Gastrocnemius medialis (tissue), 4 donors: ENCODE data around the gene KRT3. TPM values are rescaled to one million over a fixed set of nuclear protein-coding genes. Genes with fewer than 3 reads are reported as not detected.
"Not testable (repeated sequence)": the region's sequence is repeated elsewhere in the genome, so short reads cannot be mapped to it uniquely, and the experiment has no call there.

Experiments
- ATAC-seq, 2 donors: fragments of 150-250 bp; one replicate each; pipeline ENCODE4 v1.9.1; 2016
- DNase-seq, 2 donors: peaks; one replicate each; pipeline ENCODE4 v3.0.0-alpha.2; 2019
- H3K27ac ChIP-seq, 4 donors: fragments of 200-600 bp; sonication (generic); 1 replicate in 1 of 4; 2 replicates in 3 of 4; pipeline ENCODE4 v1.5.1; 2016 to 2018; ENCODE audit warnings: mild to moderate bottlenecking in 2 of 4, moderate library complexity in 1 of 4
- H3K27me3 ChIP-seq, 3 donors: fragments of 200-600 bp; sonication (generic) in 2 of 3; 1 replicate in 1 of 3; 2 replicates in 2 of 3; pipeline versions ENCODE4 v1.5.1 to v1.6.0; 2016 to 2019; ENCODE audit warnings: mild to moderate bottlenecking in 1 of 3, moderate library complexity in 1 of 3
- H3K36me3 ChIP-seq, 2 donors: fragments of 200-600 bp; sonication (generic) in 1 of 2; one replicate each; pipeline ENCODE4 v1.5.1; 2017 to 2018
- H3K4me1 ChIP-seq, 2 donors: fragments of 200-600 bp; sonication (generic) in 1 of 2; one replicate each; pipeline ENCODE4 v1.5.1; 2016 to 2017; ENCODE audit warnings: mild to moderate bottlenecking in 2 of 2
- H3K4me3 ChIP-seq, 4 donors: fragments of 200-600 bp; sonication (generic) in 3 of 4; 1 replicate in 1 of 4; 2 replicates in 3 of 4; pipeline ENCODE4 v1.5.1; 2016 to 2019; ENCODE audit warnings: mild to moderate bottlenecking in 2 of 4
- H3K9me3 ChIP-seq, 3 donors: fragments of 200-600 bp; sonication (generic) in 2 of 3; 1 replicate in 1 of 3; 2 replicates in 2 of 3; pipeline ENCODE4 v1.5.1; 2016 to 2019
- POLR2A ChIP-seq, 2 donors: fragments of 450-650 bp; IDR thresholded peaks; one replicate each; pipeline ENCODE4 v1.6.1; 2017; ENCODE audit warnings: antibody characterized with exemption in 2 of 2, mild to moderate bottlenecking in 2 of 2, moderate library complexity in 2 of 2
- in situ Hi-C, 4 donors: fragments of 200-750 bp; cut with MboI; loops; one replicate each; pipeline versions ENCODE4 v1.15.0 to v1.8.0; 2017; ENCODE audit warnings: low sequenced_read_pairs in 4 of 4
- intact Hi-C: fragments of 100-400 bp; cut with DNase I; formaldehyde crosslinking; loops from one replicate; pipeline ENCODE4 v1.15.1; 2023; ENCODE audit warnings: low total_unique reads
- total RNA-seq, 4 donors: library from RNA; depleted of rRNA; stranded (reverse); fragments of >200 nt; gene quantifications; one replicate each; pipeline versions ENCODE4 v1.1.0 to v1.2.3, GENCODE V29; 2016
- TF ChIP-seq, protein P1 (sequence below), 5 experiments: fragments of 450-650 bp in 3 of 5; fragments of 200-600 bp in 2 of 5; sonication (generic) in 2 of 5; IDR thresholded peaks in 4 of 5; conservative IDR thresholded peaks in 1 of 5; 1 replicate in 4 of 5; 2 replicates in 1 of 5; pipeline ENCODE4 v1.5.1; 2016 to 2019; ENCODE audit warnings: antibody characterized with exemption in 5 of 5, mild to moderate bottlenecking in 3 of 5, moderate library complexity in 3 of 5

KRT3 gene
- total RNA-seq, 4 donors from 2014 or later = not detected

DNA sequence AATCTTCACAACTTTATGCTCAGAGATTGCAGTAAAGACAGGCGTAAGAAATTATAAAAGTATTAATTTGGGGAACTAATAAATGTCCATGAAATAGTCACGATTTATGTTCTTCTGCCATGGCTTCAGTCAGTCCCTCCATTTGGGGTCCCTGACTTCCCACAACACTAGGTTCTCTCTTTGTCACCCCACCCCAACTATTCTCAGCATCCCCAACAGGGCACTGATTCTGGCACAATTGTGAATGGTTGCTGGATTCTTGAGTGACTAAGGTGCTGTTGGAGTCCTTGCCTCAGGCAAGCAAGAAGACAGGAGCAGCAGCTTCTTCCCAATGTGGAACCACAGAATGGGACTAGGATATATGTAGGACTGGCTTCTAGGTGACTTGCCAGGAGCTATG, 34.1 kb downstream of the KRT3 start:
- Histone ChIP-seq H3K4me1 (no peaks in the 10 kb centered on the region), H3K27me3 (peaks cover 0 to 4% (median 0%) of the 10 kb centered on the region in 3 donors), H3K36me3 (no peaks in the 10 kb centered on the region), H3K9me3 (no peaks in the 10 kb centered on the region), H3K4me3 (no peak overlapping the region), H3K27ac (no peak overlapping the region)
- ATAC-seq = no peak
- in situ Hi-C loops = no loop called here
- intact Hi-C loops = no loop called here
- DNase-seq = no peak
- no peak for TF ChIP-seq POLR2A (IDR thresholded peaks at IDR 0.05)
- TF ChIP-seq, protein P1, sequence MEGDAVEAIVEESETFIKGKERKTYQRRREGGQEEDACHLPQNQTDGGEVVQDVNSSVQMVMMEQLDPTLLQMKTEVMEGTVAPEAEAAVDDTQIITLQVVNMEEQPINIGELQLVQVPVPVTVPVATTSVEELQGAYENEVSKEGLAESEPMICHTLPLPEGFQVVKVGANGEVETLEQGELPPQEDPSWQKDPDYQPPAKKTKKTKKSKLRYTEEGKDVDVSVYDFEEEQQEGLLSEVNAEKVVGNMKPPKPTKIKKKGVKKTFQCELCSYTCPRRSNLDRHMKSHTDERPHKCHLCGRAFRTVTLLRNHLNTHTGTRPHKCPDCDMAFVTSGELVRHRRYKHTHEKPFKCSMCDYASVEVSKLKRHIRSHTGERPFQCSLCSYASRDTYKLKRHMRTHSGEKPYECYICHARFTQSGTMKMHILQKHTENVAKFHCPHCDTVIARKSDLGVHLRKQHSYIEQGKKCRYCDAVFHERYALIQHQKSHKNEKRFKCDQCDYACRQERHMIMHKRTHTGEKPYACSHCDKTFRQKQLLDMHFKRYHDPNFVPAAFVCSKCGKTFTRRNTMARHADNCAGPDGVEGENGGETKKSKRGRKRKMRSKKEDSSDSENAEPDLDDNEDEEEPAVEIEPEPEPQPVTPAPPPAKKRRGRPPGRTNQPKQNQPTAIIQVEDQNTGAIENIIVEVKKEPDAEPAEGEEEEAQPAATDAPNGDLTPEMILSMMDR (IDR thresholded peaks at IDR 0.05 in 4 of 5, conservative IDR thresholded peaks at IDR 0.05 in 1 of 5) = no peak

DNA sequence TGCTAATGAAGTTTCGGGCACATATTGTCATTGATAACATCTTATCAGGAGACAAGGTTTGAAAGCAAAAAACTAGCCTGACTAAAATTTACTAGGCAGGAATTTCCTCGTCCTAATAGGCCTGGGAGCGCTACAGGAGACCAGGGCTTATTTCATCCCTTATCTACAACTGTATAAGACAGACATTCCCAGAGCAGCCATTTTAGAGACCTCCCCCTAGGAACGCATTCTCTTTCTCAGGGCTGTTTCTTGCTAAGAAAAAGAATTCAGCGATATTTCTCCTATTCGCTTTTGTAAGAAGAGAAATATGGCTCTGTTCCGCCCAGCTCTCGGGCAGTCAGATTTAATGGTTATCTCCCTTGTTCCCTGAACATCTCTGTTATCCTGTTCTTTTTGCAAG, 34.7 kb downstream of the KRT3 start:
- H3K36me3 ChIP-seq, H3K4me1 ChIP-seq, H3K4me3 ChIP-seq, H3K9me3 ChIP-seq, DNase-seq, ATAC-seq, H3K27me3 ChIP-seq, intact Hi-C loops, in situ Hi-C loops, H3K27ac ChIP-seq: not testable (repeated sequence)

DNA sequence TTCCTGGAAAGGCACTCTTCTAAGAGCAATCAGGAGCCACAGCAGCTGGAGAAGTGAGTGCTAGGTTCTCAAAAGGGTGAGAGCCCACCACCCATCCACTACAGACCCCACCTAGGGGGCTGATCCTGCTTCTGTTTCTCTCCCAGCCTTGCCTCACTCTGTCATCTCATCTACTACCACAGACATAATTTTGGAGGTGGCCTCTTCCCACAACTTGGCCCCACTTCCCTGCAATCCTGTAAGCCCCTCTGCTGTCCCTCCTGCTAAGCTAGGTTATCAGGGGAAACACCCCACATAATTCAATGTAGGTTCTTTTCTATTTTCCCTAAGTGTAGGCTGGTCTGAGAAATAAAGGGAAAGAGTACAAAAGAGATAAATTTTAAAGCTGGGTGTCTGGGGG, 35.3 kb downstream of the KRT3 start:
- no peak overlapping the region for H3K27ac ChIP-seq
- TF ChIP-seq, protein P1 (IDR thresholded peaks at IDR 0.05 in 4 of 5, conservative IDR thresholded peaks at IDR 0.05 in 1 of 5) = no peak
- no peak for TF ChIP-seq POLR2A (IDR thresholded peaks at IDR 0.05)
- no peaks in the 10 kb centered on the region for H3K4me1 ChIP-seq
- peaks cover 0 to 4% (median 0%) of the 10 kb centered on the region in 3 donors for H3K27me3 ChIP-seq
- intact Hi-C loops (no loop called here), in situ Hi-C loops (no loop called here)
- H3K9me3 ChIP-seq = no peaks in the 10 kb centered on the region
- no peak overlapping the region for H3K4me3 ChIP-seq
- no peaks in the 10 kb centered on the region for H3K36me3 ChIP-seq
- no peak for ATAC-seq
- DNase-seq = no peak

DNA sequence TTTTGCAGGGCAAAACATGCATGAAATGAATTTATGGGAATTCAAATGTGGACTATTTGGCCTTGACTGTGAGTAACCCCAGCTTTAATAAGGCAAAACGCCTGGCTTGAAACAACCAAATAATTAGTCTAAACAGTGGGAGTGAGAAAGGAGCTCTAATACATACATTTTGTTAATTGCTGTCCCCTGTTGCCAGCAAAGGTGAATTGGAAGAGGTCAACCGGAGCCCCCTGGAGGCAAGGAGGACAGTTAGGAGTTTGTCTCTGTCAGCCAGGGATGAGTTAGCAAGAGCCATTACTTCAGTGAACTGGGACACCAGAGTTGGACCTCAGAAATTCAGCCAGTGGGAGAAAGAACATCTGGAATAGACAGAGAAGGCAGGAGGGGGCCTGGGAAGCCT, 36.2 kb downstream of the KRT3 start:
- H3K36me3 ChIP-seq = no peaks in the 10 kb centered on the region
- H3K27ac ChIP-seq = no peak overlapping the region
- H3K4me3 ChIP-seq = no peak overlapping the region
- H3K27me3 ChIP-seq = peaks cover 0 to 4% (median 0%) of the 10 kb centered on the region in 3 donors
- DNase-seq (no peak), ATAC-seq (no peak)
- in situ Hi-C loops = no loop called here
- H3K4me1 ChIP-seq = no peaks in the 10 kb centered on the region
- intact Hi-C loops = no loop called here
- H3K9me3 ChIP-seq = no peaks in the 10 kb centered on the region
- no peak for TF ChIP-seq POLR2A (IDR thresholded peaks at IDR 0.05)
- TF ChIP-seq, protein P1 (IDR thresholded peaks at IDR 0.05 in 4 of 5, conservative IDR thresholded peaks at IDR 0.05 in 1 of 5) = no peak

DNA sequence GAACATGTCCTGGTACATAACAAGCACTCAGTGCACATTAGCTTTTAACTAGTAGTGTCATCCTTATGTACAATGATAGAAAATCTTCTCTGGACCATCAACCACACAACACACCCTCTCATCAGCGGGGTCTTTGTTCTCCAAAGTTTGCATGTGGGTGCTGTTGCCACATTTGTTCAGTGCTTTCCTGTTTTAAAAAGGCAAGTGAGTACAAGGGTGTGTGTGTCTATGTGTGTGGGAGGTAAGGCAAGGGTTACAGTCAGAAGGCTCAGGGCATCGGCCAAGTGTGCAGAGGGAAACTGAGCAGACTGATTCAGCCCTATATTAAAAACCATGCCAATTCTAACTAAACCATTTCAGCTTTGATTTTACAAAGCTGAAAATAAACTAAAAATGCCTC, 36.7 kb downstream of the KRT3 start:
- Histone ChIP-seq H3K27me3 (peaks cover 0 to 4% (median 0%) of the 10 kb centered on the region in 3 donors), H3K4me3 (no peak overlapping the region), H3K4me1 (no peaks in the 10 kb centered on the region), H3K27ac (no peak overlapping the region), H3K36me3 (no peaks in the 10 kb centered on the region), H3K9me3 (no peaks in the 10 kb centered on the region)
- in situ Hi-C loops (no loop called here), intact Hi-C loops (no loop called here)
- DNase-seq (no peak), ATAC-seq (no peak)
- no peak for TF ChIP-seq POLR2A (IDR thresholded peaks at IDR 0.05)
- TF ChIP-seq, protein P1 (IDR thresholded peaks at IDR 0.05 in 4 of 5, conservative IDR thresholded peaks at IDR 0.05 in 1 of 5) = no peak
